Measurements from ENCODE around the gene TEX35. TPM values are rescaled to one million over a fixed set of nuclear protein-coding genes. Genes with fewer than 3 reads are reported as not detected.

Gene TEX35
- total and polyA plus RNA-seq, 5 donors: 0.20 to 0.49 (median 0.25) TPM; not detected in 1

DNA sequence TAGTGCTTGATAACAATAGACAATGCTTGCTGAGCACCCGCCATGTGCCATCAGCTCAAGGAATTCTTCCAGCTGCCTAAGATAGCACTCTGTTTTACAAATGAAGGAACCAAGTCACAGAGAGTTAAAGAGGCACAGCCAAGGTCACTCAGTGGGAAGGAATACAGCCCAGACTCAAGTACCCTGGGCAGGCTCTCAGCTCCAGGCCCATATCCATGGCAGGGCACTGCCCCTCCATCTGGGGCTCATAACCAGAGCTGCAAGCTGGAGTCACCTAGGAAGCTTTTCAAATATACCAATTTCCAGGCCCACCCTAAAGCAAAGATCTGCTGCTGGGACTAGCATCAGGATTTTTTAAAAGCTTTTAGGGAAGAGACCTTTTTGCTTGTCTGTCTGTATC, 17.8 kb upstream of the TEX35 start:
- intact Hi-C loops (cut with DNase I): no loop called here
- H3K27ac ChIP-seq (ENCODE audit: low read length): no peak overlapping the region
- DNase-seq: no peak
- ATAC-seq: no peak
- H3K4me1 ChIP-seq (ENCODE audit: control insufficient read depth, insufficient read depth, low read length): no peaks in the 10 kb centered on the region
- 97% methylated on average over 1 of the region's 1 CpG for WGBS
- H3K9me3 ChIP-seq (ENCODE audit: control insufficient read depth, low read length): no peaks in the 10 kb centered on the region
- H3K4me3 ChIP-seq (ENCODE audit: low read length): no peak overlapping the region
- H3K27me3 ChIP-seq (ENCODE audit: control insufficient read depth, insufficient read depth): no peaks in the 10 kb centered on the region

- H3K4me3 ChIP-seq (ENCODE audit: low read length): no peak overlapping the region
- 87% methylated on average over 16 of the region's 16 CpGs for WGBS
These were observed 17.0 kb upstream of the TEX35 start for GRCh38 chr1:178495741-178496409.

GRCh38 chr1:178496410-178497135, 16.3 kb upstream of the TEX35 start, which contains the start of gene CLEC20A:
Gene CLEC20A (minus strand): TSS chr1:178496964. CDS start chr1:178496939, 25 bp downstream.
- Histone ChIP-seq H3K4me3 (ENCODE audit: low read length) (no peak within 1 kb of the TSS), H3K9me3 (ENCODE audit: control insufficient read depth, low read length) (no peaks in the 10 kb centered on the region), H3K27me3 (ENCODE audit: control insufficient read depth, insufficient read depth) (no peaks in the 10 kb centered on the region), H3K27ac (ENCODE audit: low read length) (no peak within 1 kb of the TSS), H3K4me1 (ENCODE audit: control insufficient read depth, insufficient read depth, low read length) (no peaks in the 10 kb centered on the region)
- intact Hi-C loops (cut with DNase I): no loop called here
- ATAC-seq (no peak), DNase-seq (no peak)
- WGBS: 97% methylated on average over 26 of the region's 26 CpGs

More at GRCh38 chr1:178495741-178496409, 17.0 kb upstream of the TEX35 start:
- H3K27me3 ChIP-seq (ENCODE audit: control insufficient read depth, insufficient read depth): no peaks in the 10 kb centered on the region
- DNase-seq (no peak), ATAC-seq (peak in 1 of 2 donors; percentile 7)
- no peaks in the 10 kb centered on the region for H3K4me1 ChIP-seq (ENCODE audit: control insufficient read depth, insufficient read depth, low read length)
- H3K9me3 ChIP-seq (ENCODE audit: control insufficient read depth, low read length): no peaks in the 10 kb centered on the region
- intact Hi-C loops (cut with DNase I): no loop called here
- no peak overlapping the region for H3K27ac ChIP-seq (ENCODE audit: low read length)

- WGBS: 92% methylated on average over 7 of the region's 7 CpGs
- intact Hi-C loops (cut with DNase I): no loop called here
- no peaks in the 10 kb centered on the region for H3K9me3 ChIP-seq (ENCODE audit: control insufficient read depth, low read length)
- H3K27me3 ChIP-seq (ENCODE audit: control insufficient read depth, insufficient read depth): no peaks in the 10 kb centered on the region
- H3K27ac ChIP-seq (ENCODE audit: low read length): no peak overlapping the region
- no peak overlapping the region for H3K4me3 ChIP-seq (ENCODE audit: low read length)
- no peak for ATAC-seq
- DNase-seq: no peak
- no peaks in the 10 kb centered on the region for H3K4me1 ChIP-seq (ENCODE audit: control insufficient read depth, insufficient read depth, low read length)
These were observed 14.9 kb upstream of the TEX35 start for GRCh38 chr1:178497903-178498478.

- 89% methylated on average over 16 of the region's 16 CpGs for WGBS
- intact Hi-C loops (cut with DNase I): no loop called here
- Histone ChIP-seq H3K4me3 (ENCODE audit: low read length) (no peak overlapping the region), H3K9me3 (ENCODE audit: control insufficient read depth, low read length) (no peaks in the 10 kb centered on the region), H3K4me1 (ENCODE audit: control insufficient read depth, insufficient read depth, low read length) (no peaks in the 10 kb centered on the region), H3K27ac (ENCODE audit: low read length) (no peak overlapping the region), H3K27me3 (ENCODE audit: control insufficient read depth, insufficient read depth) (no peaks in the 10 kb centered on the region)
- ATAC-seq (no peak), DNase-seq (no peak)
These were observed 13.8 kb upstream of the TEX35 start for GRCh38 chr1:178498896-178499675.

GRCh38 chr1:178500091-178500770, 12.7 kb upstream of the TEX35 start:
- DNase-seq (no peak), ATAC-seq (no peak)
- intact Hi-C loops (cut with DNase I): loop anchor here in 2 of 4 donors (5.0 to 10.0 kb wide), 2 partner anchors 185 to 188 kb away; no protein-coding TSS in a partner anchor
- H3K4me1 ChIP-seq (ENCODE audit: control insufficient read depth, insufficient read depth, low read length): no peaks in the 10 kb centered on the region
- H3K27me3 ChIP-seq (ENCODE audit: control insufficient read depth, insufficient read depth): no peaks in the 10 kb centered on the region
- H3K27ac ChIP-seq (ENCODE audit: low read length): no peak overlapping the region
- H3K9me3 ChIP-seq (ENCODE audit: control insufficient read depth, low read length): no peaks in the 10 kb centered on the region
- H3K4me3 ChIP-seq (ENCODE audit: low read length): no peak overlapping the region
- 84% methylated on average over 11 of the region's 11 CpGs for WGBS

GRCh38 chr1:178500936-178501554, 11.9 kb upstream of the TEX35 start:
- Histone ChIP-seq H3K27me3 (ENCODE audit: control insufficient read depth, insufficient read depth) (no peaks in the 10 kb centered on the region), H3K27ac (ENCODE audit: low read length) (no peak overlapping the region), H3K4me1 (ENCODE audit: control insufficient read depth, insufficient read depth, low read length) (no peaks in the 10 kb centered on the region), H3K4me3 (ENCODE audit: low read length) (no peak overlapping the region), H3K9me3 (ENCODE audit: control insufficient read depth, low read length) (no peaks in the 10 kb centered on the region)
- peak in 1 of 2 donors; percentile 8 for ATAC-seq
- no peak for DNase-seq
- intact Hi-C loops (cut with DNase I): loop anchor here in 2 of 4 donors (5.0 to 10.0 kb wide), 2 partner anchors 186 to 189 kb away; no protein-coding TSS in a partner anchor
- WGBS: 90% methylated on average over 10 of the region's 10 CpGs

DNA sequence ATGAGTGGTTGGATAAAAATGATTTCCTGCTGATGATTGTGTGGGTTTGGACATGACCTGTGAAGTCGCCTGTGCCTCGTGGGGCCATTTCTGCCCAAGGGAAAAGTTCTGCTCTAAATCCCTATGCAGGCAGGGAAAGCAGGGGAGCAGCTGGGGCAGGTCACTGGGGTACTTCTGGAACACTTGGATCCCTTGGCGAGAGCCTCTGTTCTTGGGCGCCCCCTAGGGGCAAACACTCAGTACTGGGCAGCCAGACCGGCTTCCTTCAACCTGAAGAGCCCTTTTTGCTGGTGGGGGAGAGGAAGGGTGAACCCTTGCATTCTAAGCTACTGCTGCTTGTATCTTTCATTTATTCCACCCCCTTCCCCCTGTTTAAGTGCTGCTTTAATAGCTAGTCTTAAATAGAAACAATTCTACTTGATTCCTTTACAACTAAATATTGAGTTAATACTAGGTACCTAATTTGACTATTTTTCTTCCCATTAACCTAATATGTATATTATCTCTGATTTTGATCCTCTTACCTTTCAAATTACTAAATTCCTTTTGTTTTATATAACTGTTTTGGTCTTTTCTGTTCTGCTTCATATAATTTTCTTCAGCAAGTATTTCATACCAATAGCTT, 11.1 kb upstream of the TEX35 start:
- intact Hi-C loops (cut with DNase I): loop anchor here in 2 of 4 donors (5.0 to 10.0 kb wide), 2 partner anchors 187 to 190 kb away; no protein-coding TSS in a partner anchor
- no peaks in the 10 kb centered on the region for H3K9me3 ChIP-seq (ENCODE audit: control insufficient read depth, low read length)
- H3K27ac ChIP-seq (ENCODE audit: low read length): no peak overlapping the region
- ATAC-seq: peak; percentile 56 to 79
- no peaks in the 10 kb centered on the region for H3K27me3 ChIP-seq (ENCODE audit: control insufficient read depth, insufficient read depth)
- 33% methylated on average over 5 of the region's 5 CpGs for WGBS
- DNase-seq: peak; percentile 71 to 86 (median 85)
- H3K4me3 ChIP-seq (ENCODE audit: low read length): no peak overlapping the region
- H3K4me1 ChIP-seq (ENCODE audit: control insufficient read depth, insufficient read depth, low read length): no peaks in the 10 kb centered on the region

DNA sequence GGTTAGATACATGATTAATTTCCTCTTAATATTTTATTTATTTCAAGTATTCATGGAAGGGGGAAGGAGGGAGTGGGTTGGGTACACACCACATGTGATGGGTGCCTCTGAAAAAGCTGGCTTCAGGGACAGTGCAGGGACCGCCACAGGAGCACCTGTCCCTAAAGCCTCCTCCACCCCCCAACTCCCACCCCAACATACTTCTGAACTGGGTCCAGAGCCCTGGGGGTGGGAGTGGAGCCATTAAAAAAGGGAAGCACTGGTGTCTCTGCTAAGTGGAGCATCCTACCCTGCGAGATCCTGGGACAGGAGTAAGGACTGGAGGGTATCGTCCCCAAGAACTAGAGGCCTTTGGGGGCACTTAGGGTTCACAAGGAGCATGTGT, 10.6 kb upstream of the TEX35 start:
- no peaks in the 10 kb centered on the region for H3K9me3 ChIP-seq (ENCODE audit: control insufficient read depth, low read length)
- DNase-seq: no peak
- no peak overlapping the region for H3K4me3 ChIP-seq (ENCODE audit: low read length)
- ATAC-seq: no peak
- WGBS: 90% methylated on average over 3 of the region's 3 CpGs
- no peaks in the 10 kb centered on the region for H3K4me1 ChIP-seq (ENCODE audit: control insufficient read depth, insufficient read depth, low read length)
- no peaks in the 10 kb centered on the region for H3K27me3 ChIP-seq (ENCODE audit: control insufficient read depth, insufficient read depth)
- no peak overlapping the region for H3K27ac ChIP-seq (ENCODE audit: low read length)
- intact Hi-C loops (cut with DNase I): loop anchor here in 2 of 4 donors (5.0 to 10.0 kb wide), 2 partner anchors 188 to 190 kb away; no protein-coding TSS in a partner anchor

Measured in right cardiac atrium (tissue), 5 donors.